ENCODE results near the gene MIB2.
"Not testable (repeated sequence)": the region's sequence is repeated elsewhere in the genome, so short reads cannot be mapped to it uniquely, and the experiment has no call there.

The MIB2 gene

DNA sequence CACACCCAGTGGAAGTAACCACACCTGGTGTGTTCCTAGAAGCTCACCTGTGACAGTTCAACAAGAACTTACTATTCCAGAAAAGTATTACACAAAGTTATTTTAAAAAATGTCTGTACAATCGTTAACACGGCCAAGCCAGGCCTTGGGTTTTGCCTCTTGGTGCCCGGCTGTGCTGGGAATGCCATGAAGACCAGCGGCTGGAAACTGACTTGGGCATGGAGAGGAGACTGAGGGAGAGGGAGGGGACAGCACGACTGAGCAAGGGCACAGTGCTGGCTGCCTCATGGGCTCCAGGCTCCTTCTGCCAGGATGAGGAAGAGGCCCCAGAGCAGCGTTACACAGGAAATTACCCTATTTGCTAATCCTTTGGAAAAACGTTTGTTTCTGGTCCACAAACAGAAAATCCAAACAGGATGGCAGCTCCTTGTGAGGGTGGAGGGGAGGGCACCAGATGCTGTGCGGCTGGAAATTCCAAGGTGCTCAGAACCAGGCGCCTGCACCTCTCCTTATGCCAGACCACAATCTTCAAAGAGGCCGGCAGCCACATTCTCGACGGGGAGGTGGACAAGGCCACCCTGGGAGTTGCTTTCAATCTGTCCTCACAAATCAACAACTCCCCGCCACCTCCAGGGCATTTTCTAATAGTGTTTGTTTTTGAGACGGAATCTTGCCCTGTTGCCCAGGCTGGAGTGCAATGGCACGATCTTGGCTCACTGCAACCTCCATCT, 47.7 kb downstream of the MIB2 start:
- not testable (repeated sequence) for DNase-seq

DNA sequence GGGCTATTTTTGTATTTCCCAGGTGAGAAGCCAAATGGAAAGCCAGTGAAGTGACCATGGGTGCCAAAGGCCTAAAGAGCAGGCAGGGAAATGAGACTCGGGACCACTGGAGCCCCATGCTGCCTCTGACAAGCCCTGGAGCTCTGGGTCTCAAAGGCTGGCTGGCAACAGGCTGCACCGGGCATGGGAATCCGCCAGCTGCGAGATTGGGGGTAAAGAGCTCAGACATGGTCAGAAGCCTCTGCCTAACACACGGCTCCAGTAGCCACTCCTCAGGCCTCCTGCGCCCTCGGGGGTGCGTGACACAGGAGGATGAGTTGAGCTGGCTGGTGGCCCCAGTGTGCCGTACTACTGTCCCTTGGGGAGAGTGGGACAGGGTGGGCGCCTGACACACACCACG, 49.0 kb downstream of the MIB2 start:
- not testable (repeated sequence) for DNase-seq

DNA sequence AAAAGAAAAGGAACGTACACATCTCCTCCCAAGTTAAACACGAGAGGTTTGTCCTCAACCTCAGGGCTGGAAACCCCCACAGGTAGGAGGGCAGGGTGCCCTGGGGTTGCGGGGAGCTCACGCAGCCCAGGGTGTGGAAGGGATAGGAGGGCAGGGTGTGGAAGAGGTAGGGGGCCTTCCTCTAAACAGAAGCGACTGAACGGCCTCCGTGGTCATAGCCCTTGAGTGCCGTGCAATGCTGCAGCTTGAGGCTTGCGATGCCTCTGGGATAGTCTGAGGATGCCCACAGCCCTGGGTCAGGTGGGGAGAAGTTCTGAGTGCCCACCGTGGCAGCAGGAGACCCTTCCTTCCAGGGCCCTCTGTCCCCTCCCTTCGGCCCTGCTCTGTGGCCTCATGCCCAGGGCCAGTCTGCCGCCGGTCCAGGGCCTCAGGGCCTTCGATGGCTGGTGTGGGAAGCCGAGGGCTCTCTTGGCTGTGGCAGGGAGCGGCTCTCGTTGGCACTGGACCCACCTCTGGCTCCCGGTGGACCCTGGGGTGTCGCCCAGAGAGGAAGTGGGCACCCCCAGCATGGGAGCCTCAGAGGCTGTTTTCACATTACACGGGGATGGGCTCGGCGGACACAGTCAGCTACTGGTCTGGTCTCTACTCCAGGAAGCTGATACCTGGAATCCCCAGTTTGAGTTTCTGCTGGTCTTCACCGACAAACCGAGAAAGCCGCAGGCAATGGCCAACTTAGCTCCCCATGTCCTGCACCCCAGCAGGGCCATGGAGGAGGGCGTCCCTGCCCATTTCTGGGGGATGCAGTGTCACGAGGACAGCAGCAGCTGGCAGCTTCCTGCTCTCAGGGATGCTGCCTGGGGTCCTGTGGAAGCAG, 49.9 kb downstream of the MIB2 start:
- no peak for DNase-seq

DNA sequence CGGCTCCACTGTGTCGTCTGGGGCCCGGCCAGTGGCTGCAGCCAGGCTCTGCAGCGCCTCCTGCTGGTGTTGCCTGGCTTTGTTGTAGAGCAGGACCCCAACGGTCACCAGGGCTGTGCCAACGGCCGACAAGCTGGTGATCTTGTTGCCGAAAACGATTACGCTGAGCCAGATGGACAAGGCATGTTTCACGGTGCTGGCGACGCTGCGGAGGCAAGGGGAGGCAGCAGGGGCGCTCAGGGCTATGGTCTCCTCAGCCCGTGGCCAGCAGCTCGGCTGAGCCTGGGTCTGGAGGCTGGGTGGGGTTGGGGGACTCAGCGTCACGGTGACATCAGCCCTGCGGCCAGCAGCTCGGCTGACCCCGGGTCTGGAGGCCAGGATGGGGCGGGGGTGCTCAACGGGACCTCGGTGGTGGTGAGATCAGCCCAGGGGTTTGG, 50.5 kb downstream of the MIB2 start:
- DNase-seq, result peak; percentile 29

DNA sequence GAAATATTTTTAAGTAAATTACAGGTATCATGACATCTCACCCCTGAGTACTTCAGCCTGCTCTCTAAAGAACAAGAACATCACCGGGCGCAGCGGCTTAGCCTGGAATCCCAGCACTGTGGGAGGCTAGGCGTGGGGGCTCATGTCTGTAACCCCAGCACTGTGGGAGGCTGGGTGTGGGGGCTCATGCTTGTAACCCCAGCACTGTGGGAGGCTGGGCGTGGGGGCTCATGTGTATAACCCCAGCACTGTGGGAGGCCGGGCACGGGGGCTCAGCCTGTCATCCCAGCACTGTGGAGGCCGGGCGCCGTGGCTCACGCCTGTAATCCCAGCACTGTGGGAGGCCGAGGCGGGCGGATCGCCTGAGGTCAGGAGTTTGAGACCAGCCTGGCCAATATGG, 51.2 kb downstream of the MIB2 start:
- DNase-seq, result no peak

DNA sequence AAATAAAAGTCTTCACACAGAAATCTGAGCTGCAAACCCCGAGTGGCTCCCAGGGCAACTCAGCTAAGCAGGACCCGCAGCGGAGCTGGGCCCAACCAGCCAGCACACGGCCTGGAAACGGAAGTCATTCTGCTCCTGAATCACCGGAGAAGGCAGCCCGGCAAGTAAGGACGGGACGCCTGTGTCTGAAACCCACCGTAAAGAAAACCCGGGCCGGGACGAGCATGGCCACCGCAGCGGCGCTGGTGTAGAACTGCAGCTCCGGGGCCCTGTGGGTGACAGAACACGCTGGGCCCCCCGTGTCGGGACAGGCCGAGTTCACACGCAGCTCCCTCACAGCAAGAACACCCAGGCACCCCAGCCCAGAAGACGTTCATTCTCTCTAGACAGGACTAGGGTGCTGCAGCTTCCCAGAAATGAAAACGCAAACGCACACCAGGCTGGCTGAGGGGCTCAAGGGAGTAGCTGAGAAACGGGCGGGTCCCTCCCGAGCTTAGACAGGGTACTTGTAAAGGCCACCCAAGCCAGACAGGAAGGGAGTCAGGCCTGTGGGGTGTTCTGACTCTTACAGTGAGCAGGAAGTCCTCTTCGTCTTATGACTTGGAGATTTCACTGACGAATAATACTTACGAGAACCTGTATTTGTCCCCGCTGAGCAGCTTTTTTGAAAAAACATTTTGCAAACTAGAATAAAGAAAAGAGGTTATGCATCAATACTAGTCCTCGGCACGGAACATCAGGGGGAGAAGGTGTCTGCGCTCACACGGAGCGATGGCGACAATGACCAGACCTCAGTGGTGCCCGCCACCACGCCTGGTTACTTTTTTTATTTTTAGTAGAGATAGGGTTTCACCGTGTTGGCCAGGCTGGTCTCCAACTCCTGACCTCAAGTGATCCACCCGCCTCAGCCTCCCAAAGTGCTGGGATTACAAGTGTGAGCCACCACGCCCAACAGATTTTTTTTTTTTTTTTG, 54.5 kb downstream of the MIB2 start:
- DNase-seq, result no peak

DNA sequence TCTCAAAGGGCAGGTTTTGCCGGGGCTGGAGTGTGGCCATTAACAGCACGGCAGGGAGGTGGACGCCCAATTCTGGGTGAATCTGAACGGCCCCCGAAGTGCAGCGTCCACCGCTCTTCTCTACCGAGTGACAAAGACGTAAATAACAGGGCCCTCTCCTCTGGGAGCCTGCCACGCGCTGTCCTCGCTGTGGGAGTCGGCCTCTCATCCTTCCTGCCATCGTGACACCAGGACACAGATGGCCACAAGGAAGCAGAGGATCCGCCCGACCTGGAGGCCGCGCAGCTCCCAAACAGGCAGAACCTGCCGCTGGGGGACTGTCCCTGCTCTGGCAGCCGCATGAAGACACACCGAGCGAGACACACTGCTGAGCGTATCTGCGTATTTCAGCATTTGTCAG, 55.6 kb downstream of the MIB2 start:
- no peak for DNase-seq

DNA sequence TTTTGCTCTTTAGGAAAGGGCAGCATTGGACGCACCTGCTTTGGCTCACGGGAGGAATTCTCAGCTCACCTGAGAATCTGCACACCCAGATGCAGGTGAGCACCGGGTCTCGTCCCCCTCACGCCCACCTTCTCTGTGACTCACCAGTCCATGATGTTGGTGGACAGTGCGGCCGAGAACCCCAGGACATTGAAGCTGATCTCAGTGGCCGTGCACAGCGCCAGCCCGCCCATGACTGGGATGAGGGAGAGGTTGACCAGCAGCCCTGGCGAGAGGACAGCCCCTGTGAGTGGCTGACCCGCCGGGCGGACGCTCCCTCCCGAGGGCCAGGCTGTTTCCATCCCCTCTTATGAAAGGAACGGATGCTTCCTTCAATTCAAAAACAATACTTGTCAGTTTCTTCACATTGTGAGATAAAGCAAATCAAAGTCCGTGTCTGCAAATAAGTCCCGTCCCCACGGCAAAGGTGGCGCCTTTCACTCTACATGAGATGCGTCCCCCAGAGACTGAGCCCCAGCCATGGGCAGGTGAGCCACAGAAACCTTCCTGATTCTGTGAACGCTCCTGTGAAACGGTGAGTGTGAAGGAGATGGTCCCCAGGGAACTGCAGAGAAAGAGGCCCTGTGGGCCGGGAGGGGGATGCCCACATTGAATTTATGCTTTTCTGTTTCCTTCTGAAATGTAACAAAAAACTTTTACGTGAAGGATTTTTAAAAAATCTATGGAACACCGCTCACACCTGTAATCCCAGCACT, 56.2 kb downstream of the MIB2 start:
- DNase-seq, result no peak

DNA sequence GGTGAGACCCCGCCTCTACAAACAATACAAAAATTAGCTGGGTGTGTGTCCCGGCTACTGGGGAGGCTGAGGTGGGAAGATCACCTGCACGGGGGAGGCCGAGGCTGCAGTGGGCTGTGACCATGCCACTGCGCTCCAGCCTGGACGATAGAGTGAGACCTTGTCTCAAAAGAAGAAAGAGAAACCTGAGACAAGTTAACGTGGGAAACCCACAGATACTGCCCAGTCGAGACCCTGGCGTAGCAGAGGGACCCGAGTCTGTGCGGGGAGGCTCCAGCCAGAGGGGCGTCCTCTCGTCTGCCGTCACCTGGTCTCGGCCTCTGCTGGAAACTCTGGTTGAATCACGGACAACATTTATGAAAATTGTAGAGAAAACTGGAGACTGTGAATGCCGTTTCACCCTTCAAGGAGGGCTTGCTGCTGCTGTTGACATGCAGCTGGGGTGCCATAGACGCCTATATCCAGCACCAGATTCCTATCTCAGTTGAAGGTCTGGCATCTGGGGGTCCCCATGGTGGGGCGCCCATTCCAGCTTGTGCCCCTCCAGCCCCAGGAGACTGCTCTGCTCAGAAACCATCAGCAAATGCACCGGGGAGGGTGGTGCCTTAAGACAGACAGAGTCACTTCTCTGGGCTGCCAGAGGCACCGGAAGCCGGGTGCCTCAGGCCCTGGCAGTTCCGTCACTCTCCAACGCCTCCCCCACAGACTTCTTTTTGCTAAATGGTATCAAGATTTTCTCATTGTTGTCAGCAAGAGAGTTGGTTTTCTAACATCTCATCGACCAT, 57.1 kb downstream of the MIB2 start:
- no peak for DNase-seq

DNA sequence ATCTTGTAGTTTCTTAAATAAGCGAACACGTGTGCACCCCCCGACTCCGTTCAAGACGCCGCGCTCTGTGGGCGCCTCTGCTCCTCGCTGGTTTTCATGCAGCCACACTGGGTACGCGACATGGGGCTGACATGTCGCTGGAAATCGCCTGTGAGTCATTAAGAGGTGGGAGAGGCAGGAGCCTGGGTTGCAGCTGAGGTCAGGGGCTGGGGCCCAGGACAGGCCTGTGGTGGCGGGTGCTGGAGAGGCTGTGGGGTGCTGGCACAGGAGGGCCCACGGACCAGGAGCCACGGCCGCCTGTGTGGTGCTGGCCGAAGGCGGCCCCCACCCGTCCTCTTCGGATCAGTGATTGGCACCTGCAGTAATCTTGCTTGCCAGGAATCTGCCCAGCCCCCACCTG, 59.5 kb downstream of the MIB2 start:
- not testable (repeated sequence) for DNase-seq

DNA sequence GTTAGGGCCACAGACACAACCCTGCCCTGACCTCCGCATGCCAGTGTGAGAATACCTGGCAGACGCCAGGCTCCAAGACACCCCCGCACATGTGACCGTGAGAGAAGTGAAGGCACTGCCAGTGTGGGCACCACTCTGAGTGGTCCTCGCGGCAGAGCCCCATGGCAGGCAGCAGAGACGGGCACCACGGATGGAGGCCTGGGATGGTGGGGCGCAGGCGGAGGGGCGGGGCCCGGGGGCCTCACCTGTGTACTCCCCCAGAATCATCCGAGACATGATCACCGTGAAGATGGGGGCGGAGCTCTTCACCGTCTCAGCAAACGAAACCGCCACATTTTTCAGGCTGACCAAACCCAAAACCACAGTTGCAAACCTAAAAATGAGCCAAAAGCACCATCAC, 59.9 kb downstream of the MIB2 start:
- DNase-seq, result not testable (repeated sequence)

DNA sequence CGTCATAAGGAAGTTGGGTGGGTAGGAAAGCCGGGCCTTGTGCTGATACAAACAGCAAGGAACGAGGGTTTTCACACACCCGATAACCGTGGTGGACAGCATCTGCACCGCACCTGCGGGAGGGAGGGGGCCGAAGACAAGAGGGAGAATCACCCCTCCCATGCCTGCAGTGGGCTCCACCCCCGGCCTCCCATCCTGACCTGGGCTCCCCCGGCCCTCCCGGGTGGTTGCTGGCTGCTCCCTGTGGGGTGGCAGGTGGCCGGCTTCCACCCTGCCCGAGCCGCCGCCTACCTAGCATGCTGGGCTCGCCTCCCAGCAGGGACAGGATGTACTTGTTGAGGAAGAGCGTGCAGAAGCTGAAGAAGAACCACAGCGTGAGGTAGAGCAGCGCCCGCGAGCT, 60.8 kb downstream of the MIB2 start:
- not testable (repeated sequence) for DNase-seq

DNA sequence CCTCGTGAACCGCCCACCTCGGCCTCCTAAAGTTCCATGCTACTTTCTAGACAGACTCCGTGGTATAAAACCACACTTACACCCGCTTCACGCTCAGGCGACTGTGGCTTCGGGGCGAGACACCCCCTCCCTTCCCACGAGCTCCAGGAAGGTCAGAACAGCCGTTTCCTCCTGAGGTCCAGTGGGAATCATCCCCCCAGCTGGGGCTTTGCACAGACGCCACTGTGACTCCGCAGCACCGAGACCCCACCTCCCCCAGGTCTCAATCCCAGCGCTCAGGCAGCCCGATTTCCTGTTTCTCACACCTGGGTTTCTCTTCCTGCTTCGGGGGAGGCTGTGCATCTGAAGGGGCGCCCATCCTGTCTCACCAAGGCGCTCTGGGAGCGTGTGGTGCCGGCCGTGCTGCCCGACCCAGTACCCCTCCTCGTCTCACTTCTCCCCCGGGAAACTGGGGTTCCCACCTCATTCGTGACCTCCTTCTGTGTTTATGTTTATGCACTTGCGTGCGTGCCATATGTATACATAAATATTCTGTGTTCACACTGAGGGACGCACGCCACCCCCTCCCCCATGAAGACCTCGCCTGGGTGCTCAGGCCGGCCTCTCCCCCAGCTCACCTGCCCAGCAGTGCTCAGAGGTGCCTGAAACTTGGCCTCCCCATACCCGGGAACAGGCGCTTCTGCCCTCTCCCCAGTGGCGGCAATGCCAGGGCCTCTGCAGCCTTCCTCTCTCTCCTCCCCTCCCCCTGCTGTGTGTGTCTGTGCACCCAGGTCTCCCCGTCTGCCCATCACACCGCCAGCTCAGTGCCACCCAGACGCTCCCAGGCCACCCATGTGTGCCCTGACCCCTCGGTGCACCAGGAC, 62.6 kb downstream of the MIB2 start:
- no peak for DNase-seq

DNA sequence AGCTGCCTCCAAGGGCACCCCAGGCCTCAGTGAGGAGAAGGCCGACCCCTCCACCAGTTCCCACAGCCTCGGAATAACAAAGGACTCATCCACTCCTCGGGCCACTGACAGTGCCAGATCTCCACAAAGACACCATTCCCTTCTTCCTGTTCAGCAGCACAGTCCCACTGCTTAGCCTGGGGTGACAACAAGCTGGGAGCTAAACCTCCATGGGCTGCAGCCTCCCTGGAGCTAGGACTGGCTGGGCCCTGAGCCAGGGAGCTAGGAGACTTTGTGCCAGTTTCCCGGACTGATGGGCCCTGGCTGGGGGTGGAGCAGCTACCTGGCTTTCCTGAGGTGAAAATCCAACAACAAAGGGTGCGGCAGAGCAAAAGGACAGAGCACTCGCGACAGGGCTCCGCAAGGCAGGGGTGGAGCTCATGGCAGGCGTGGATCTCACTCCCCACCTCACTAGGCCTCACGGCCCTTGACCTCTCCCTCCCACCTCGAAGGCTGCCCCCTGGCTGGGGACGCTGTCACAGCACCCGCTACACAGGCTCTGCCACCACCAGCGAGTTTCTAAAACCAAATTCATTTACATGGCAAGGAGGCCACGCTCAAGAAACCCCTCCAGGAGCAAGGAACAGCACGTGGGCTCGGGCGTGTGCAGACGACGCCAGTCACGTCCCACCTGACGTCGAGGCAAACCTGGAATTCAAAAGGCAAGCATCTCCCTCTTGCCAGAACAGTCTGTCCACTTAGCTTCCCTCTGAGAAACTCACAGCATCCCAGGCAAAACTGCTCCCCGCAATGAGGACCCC, 63.5 kb downstream of the MIB2 start:
- peak; percentile 44 for DNase-seq

All from hematopoietic multipotent progenitor cell treated with erythropoietin and hydrocortisone succinate and interleukin-3 and kit ligand, for 6 days (in vitro differentiated cells).